Panc1 (cell line): ENCODE measurements around the gene CHIC2.

Experiments
- CTCF ChIP-seq: fragments of 450-650 bp; IDR thresholded peaks from 2 replicates; pipeline ENCODE4 v1.5.1; 2017; ENCODE audit warnings: mild to moderate bottlenecking
- POLR2AphosphoS5 ChIP-seq: IDR thresholded peaks from 2 replicates; pipeline ENCODE4 v1.6.1; 2012; ENCODE audit warnings: mild to moderate bottlenecking, low read depth, low read length, moderate library complexity
- REST ChIP-seq, 2 experiments: IDR thresholded peaks; 2 replicates each; pipeline ENCODE4 v1.6.1; 2011 to 2012; ENCODE audit warnings: low read depth in 2 of 2, control low read depth in 1 of 2, low read length in 1 of 2, mild to moderate bottlenecking in 1 of 2, moderate library complexity in 1 of 2; ENCODE audit not compliant: insufficient read depth in 1 of 2
- SIN3A ChIP-seq: IDR thresholded peaks from 2 replicates; pipeline ENCODE4 v1.6.1; 2012; ENCODE audit warnings: low read depth, mild to moderate bottlenecking, low read length, moderate library complexity, borderline replicate concordance; ENCODE audit not compliant: insufficient read depth
- TCF7L2 ChIP-seq: IDR thresholded peaks from 2 replicates; pipeline ENCODE4 v1.6.1; 2011; ENCODE audit warnings: mild to moderate bottlenecking, low read depth, low read length, inconsistent platforms

GRCh38 chr4:54096295-54096962 is 32.0 kb upstream of the CHIC2 start:
- no peak for TF ChIP-seq POLR2AphosphoS5
- no peak for TF ChIP-seq CTCF
- no peak for TF ChIP-seq SIN3A
- TF ChIP-seq REST (IDR thresholded peaks at IDR 0.05; ENCODE audit: insufficient read depth in 1 of 2, low read depth in 2 of 2, low read length in 1 of 2) = no peak
- TF ChIP-seq TCF7L2 = no peak
